Nephron progenitor cell (in vitro differentiated cells): Measurements from ENCODE around the gene WDR13.

Source experiments
- DNase-seq: peaks from one replicate; pipeline ENCODE4 v3.0.0; 2021
- H3K27ac Mint-ChIP-seq: 2 replicates; pipeline ENCODE4 v1.8.0; 2021; ENCODE audit warnings: mild to moderate bottlenecking, moderate library complexity, mixed read lengths
- H3K27me3 Mint-ChIP-seq: 2 replicates; pipeline ENCODE4 v1.8.0; 2021; ENCODE audit warnings: mild to moderate bottlenecking, low read depth, mixed read lengths; ENCODE audit not compliant: poor library complexity
- H3K36me3 Mint-ChIP-seq: 2 replicates; pipeline ENCODE4 v1.8.0; 2021; ENCODE audit warnings: low read depth, mixed read lengths
- H3K4me1 Mint-ChIP-seq: 2 replicates; pipeline ENCODE4 v1.8.0; 2021; ENCODE audit warnings: mixed read lengths
- H3K4me3 Mint-ChIP-seq: 2 replicates; pipeline ENCODE4 v1.8.0; 2021; ENCODE audit warnings: mild to moderate bottlenecking, moderate library complexity, mixed read lengths
- H3K9me3 Mint-ChIP-seq: 2 replicates; pipeline ENCODE4 v1.8.0; 2021; ENCODE audit warnings: mild to moderate bottlenecking, moderate library complexity, mixed read lengths
- TF ChIP-seq, protein P1 (sequence below): fragments of 200-600 bp; sonication (generic); IDR thresholded peaks from 2 replicates; pipeline ENCODE4 v1.5.0; 2021; ENCODE audit warnings: antibody characterized with exemption

The WDR13 gene

DNA sequence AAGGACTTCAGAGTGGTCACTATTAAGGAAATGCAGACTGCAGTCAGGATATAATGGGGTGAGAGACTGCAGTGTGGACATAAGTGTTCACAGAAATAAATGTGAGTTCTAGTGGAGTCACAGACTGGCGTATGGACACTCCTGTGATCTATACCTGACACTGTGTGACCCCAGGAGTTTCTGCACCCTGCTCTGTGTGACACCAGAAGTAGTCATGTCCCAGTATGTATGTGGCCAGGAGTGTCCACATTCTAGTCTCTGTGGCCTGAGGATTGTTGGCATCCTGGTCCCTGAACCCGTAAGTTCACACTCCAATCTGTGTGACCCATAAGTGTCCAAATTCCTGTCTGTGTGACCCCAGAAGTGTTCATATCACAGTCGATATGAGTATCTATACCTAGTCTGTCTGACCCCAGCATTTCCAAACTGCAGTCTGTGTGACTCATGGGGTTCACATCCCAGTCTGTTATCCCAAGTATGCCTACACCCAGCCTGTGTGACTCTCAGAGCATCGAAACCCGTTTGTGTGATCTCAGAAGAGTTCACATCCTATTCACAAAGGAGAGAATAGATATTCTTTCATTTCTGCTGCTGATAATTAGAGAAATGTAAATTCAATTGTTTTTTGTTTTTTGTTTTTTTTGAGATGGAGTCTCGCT lies 16.3 kb downstream of the WDR13 start:
- H3K27ac Mint-ChIP-seq = no peak overlapping the region
- no peak overlapping the region for H3K4me3 Mint-ChIP-seq
- H3K4me1 Mint-ChIP-seq = no peaks in the 10 kb centered on the region
- peaks cover 3% of the 10 kb centered on the region for H3K27me3 Mint-ChIP-seq
- no peak for DNase-seq
- peaks cover 68% of the 10 kb centered on the region for H3K9me3 Mint-ChIP-seq
- H3K36me3 Mint-ChIP-seq = no peaks in the 10 kb centered on the region
- TF ChIP-seq, protein P1, sequence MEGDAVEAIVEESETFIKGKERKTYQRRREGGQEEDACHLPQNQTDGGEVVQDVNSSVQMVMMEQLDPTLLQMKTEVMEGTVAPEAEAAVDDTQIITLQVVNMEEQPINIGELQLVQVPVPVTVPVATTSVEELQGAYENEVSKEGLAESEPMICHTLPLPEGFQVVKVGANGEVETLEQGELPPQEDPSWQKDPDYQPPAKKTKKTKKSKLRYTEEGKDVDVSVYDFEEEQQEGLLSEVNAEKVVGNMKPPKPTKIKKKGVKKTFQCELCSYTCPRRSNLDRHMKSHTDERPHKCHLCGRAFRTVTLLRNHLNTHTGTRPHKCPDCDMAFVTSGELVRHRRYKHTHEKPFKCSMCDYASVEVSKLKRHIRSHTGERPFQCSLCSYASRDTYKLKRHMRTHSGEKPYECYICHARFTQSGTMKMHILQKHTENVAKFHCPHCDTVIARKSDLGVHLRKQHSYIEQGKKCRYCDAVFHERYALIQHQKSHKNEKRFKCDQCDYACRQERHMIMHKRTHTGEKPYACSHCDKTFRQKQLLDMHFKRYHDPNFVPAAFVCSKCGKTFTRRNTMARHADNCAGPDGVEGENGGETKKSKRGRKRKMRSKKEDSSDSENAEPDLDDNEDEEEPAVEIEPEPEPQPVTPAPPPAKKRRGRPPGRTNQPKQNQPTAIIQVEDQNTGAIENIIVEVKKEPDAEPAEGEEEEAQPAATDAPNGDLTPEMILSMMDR = no peak

DNA sequence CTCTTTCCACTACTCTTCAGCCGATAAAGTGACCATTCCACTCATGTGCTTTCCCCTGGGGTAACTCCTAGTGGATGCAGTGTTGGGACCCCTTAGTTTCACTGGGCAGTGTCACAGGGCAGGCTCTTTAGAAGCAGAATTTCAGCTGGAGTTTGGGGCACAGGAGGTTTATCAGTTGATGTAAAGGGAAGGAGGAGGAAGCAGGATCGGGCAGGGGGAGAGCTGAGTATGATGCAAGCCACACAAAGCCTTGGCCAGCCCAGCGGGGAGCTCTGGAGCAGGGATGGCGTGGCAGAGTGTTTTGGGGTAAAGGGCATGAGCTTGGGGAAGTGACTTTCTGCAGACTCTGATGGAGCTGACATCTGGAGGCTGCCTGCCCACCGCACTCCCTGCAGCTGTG lies 19.3 kb downstream of the WDR13 start:
- Mint-ChIP-seq H3K27me3 (peaks cover 3% of the 10 kb centered on the region), H3K4me3 (no peak overlapping the region), H3K27ac (no peak overlapping the region), H3K4me1 (no peaks in the 10 kb centered on the region), H3K9me3 (peaks cover 67% of the 10 kb centered on the region), H3K36me3 (no peaks in the 10 kb centered on the region)
- DNase-seq = no peak
- TF ChIP-seq, protein P1 = no peak

DNA sequence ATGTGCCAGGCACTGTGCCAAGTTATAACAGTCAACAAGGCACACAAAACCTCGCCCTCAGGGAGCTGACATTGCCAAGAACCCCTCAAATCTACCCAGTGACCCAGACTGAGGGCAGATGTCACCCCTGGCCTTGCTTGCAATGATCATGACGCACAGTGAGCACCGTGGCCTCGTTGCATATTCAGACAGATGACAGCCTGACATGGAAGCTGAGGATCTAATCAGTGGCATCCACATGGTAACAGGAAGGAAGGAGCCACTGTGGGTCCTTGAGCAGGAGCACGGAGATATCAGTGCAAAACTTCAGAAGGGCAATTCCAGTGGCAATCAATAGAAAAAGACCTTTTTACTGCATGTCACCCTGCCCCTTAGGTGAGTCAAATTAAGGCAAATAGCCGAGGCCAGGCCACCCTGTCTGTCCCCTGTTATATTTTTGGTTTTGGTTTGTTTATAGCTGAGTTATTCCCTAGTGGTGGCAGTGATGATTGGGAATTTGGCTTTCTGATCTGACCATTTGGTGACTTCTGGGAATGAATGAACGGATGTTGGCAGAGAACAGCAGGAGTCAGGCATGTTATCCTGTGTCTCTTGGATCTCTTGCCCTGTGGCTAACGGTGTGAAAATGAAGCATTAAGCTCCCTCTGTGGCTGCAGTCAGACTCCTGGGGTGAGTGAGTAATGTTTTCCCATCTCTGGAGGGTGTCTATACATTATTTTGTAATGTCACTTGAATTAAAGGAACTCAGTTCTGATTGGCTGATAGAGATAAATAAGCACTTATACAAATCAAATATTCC lies 20.4 kb downstream of the WDR13 start:
- H3K27ac Mint-ChIP-seq = no peak overlapping the region
- H3K9me3 Mint-ChIP-seq = peaks cover 59% of the 10 kb centered on the region
- no peak overlapping the region for H3K4me3 Mint-ChIP-seq
- no peaks in the 10 kb centered on the region for H3K36me3 Mint-ChIP-seq
- peaks cover 3% of the 10 kb centered on the region for H3K27me3 Mint-ChIP-seq
- TF ChIP-seq, protein P1 = no peak
- DNase-seq = no peak
- H3K4me1 Mint-ChIP-seq = no peaks in the 10 kb centered on the region

DNA sequence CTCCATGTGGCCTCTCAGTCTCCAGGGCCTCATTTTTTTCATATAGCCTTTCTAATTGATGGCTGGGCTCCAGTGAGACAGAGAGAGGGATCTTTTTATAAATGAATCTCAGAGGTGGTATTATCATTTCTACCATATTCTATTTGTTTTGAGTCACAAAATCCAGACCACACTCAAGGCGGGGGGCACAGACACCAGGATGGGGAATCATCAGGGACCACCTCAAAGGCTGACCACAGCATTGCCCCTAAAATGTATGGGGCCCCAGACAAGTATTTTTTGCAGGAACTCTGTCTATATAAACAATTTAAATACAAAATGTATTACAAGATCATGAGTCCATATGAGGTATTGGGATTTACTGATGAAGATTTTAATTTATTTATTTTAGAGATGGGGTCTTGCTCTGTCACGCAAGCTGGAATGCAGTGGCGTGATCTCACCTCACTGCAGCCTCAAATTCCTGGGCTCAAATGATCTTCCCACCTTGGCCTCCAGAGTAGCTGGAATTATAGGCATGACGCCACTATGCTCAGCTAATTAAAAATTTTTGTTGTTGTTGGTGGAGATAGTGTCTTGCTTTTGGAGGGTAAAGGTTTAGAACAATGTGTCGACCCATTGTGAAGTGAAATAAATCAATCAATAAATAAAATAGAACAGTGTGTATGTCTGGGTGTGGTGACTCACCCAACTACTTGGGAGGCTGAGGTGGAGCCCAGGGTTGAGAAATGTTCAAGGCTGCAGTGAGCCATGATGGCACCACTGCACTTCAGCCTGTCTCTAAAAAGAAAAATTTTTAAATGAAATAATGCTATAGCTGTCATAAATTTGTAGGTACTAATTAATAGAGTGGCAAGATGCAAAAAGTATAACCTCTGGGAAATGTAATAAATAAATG lies 29.4 kb downstream of the WDR13 start:
- no peaks in the 10 kb centered on the region for H3K4me1 Mint-ChIP-seq
- no peaks in the 10 kb centered on the region for H3K27me3 Mint-ChIP-seq
- peaks cover 18% of the 10 kb centered on the region for H3K9me3 Mint-ChIP-seq
- TF ChIP-seq, protein P1 = no peak
- no peaks in the 10 kb centered on the region for H3K36me3 Mint-ChIP-seq
- no peak overlapping the region for H3K4me3 Mint-ChIP-seq
- DNase-seq = no peak
- H3K27ac Mint-ChIP-seq = no peak overlapping the region

DNA sequence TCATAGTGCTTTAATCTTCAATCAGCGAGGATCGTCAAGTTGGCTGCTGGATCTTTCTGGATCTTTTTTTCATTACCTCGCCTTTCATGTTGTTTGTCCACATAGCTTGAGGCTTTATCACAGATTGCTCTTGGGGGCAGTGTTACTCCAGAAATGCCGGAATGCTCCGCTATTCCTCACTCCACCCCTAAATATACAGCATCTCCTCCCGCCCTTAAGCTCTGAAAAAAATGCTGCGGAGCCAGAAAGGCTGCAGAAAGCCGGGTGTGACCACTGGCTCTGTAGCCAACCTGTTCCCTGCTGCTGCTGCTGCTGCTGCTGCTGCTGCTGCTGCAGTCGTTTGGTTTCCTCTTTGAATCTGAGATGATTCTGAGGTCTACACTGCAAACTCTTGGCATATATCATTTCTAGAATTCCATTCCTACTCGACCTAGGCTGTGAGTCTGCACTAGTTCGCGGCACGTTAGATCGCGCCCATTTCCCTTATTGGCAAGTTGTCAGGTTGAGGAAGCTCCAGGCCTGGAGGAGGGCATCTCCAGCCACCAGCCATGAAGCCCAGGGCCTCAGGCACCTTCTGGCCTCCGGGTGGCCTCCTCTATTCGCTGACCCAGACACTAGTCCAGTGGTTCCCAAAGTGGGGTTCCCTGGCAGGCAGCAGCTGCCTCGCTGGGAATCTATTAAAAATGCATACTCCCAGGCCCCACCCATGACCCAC lies 34.2 kb downstream of the WDR13 start:
- TF ChIP-seq, protein P1 = peak; percentile 38
- no peak overlapping the region for H3K27ac Mint-ChIP-seq
- H3K4me1 Mint-ChIP-seq = no peaks in the 10 kb centered on the region
- H3K9me3 Mint-ChIP-seq = peaks cover 21% of the 10 kb centered on the region
- H3K4me3 Mint-ChIP-seq = no peak overlapping the region
- H3K36me3 Mint-ChIP-seq = no peaks in the 10 kb centered on the region
- DNase-seq = peak; percentile 68
- H3K27me3 Mint-ChIP-seq = no peaks in the 10 kb centered on the region
